Inflammatory macrophage treated with lipopolysaccharide for 4 hours (primary cell): ENCODE data around the gene RMI2.

Experiments used
- DNase-seq: peaks from one replicate; pipeline ENCODE4 v3.0.0-alpha.2; 2020

The RMI2 gene

DNA sequence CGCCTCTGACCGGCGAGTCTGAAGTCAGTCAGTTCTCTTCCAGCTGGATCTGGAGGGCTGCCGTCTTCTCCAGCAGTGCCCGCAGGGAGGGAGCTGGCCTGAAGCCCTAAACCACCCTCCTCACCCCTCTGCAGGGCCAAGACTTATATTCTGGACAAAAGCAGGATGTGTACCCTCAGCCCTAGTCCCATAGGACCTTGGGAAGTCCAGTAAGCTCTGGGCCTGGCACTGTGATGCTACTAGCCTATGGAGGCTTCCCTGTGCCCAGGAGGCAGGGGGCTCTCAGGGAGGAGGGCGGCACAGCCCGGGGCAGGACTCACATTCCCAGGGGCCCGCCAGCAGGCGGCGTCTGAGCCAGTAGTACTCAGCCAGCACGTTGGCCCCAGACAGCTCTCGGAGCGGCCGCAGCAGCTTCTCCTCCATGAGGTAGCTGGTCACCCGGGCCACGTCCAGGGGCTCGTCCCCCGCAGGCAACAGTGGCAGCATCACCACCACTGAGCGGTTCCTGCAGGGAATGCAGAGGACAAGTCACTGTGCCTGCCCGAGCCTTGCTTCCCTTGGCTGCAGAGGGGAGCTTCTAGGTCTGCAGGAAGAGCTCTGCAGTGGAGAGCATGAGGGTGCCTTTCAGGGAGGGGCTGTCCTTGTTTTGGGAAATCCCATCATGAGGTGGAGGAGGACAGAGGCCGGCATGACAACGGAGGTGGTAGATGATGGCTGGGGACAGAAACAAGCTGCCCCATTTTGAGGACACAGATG lies 41.7 kb downstream of the RMI2 start:
- peak; percentile 19 for DNase-seq

DNA sequence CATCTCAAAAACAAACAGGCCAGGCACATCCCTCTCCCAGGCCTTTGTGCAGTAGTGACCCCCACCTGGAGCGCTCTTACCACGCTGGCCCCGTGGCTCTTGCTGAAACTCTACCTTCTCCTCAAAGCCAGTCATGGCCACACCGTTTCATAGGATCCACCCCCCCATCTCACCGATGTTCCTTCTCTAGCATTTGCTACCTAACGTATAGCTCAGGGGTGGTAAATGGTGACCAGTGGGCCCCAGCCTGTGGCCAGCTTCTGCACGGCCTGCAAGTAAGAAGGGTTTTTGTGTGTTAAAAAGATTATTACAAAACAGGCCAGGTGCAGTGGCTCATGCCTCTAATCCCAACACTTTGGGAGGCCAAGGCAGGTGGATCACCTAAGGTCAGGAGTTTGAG lies 43.8 kb downstream of the RMI2 start:
- DNase-seq = no peak

DNA sequence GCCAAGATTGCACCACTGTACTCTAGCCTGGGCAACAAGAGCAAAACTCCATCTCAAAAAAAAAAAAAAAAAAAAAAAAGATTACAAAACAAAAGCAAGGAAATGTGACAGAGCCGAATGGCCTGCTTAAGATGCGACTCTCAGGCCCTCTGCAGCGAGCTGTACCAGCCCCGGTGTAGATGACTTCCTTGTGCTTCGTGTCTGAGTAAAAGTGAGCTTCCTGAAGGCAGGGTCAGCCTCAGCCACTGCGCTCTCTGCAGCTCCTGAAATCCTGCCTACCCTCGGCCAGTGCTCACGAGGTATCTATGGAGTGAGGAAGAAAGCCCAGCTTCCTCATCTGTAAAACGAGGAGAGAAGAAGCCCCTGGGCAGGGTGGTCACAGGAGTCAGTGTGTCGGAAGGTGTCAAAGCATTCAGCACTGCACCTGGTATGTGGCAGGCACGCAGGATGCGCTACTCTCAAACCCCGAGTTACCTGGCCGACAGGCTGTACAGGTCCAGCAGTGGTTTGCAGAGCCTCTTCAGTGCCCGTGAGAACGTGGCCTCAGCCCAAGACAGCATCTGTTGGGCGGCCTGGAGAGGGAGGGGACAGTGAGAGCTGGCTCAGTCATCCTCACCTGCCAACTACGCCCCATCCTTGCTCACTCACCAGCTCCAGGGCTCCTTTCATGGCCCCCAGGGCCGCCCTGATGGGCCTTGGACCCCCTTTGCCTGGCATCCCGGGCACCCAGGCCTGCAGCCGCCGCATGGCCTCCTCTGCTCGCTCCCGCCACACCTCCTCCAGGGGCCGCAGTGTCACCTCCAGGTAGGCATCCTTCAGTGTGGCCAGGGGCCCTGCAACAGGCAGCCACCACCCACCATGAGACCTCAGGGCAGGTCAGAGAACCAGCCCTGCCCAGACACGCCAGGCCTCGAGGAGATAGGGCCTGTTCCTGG lies 44.6 kb downstream of the RMI2 start:
- no peak for DNase-seq

DNA sequence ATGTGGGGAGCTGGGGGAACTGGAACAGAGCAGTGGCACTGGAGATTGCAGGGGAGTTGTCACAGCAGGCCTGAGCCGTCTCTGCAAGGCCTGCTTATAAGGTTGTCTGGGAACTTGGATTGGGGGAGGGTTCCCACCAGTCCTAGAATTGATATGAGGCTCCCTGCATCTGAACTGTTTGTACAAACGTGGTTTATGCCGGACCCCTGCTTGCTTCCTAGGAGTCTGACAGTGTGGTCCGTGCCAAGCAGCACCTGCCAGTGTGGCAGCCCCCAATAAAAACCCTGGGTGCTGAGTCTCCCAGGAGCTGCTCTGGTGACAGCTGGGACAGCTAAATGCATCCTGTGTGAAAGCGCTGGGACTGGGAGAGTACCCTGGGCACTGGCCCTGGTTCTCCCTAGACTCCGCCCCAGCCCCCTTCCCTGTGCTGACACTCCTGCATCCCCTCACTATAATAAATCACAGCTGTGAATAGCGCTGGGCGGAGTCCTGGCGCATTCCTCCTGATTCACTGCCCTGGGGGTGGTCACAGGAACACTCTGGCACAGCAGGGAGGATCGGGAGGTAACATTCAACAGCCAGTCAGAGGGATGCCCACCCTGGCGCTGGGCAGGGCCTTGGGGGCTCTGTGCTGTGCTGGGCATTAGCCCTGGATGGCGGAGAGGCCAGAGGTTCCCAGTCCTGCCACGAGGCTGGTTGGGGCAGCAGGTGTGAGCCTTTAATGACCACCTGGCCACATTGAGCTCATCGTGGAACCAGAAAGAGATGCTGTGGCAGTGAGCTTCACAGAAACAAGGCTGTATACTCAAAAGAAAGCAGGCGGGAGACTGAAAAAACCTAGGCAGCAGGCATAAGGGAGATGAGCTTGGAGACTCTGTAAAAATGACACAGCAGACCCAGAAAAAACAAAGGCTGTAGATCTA lies 45.6 kb downstream of the RMI2 start:
- no peak for DNase-seq

DNA sequence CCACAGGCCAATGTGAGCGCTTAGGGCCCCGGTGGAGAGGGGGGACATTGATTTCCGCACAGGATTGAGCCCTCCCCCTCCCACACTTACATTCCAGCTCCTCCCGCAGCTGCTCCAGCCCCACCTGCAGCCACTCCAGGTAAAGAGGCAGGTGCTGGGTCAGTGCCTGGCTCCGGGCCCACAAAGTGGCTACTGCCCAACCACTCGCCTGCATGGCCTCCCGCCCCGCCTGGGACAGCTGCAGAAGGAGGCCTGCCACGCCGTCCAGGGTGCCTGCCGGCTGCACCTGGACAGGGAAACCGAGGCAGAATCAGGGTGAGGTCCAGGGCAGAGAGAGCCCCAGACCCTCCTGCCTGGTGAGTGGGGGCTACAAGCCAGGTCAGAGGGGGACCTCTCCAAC lies 46.3 kb downstream of the RMI2 start:
- DNase-seq = no peak

DNA sequence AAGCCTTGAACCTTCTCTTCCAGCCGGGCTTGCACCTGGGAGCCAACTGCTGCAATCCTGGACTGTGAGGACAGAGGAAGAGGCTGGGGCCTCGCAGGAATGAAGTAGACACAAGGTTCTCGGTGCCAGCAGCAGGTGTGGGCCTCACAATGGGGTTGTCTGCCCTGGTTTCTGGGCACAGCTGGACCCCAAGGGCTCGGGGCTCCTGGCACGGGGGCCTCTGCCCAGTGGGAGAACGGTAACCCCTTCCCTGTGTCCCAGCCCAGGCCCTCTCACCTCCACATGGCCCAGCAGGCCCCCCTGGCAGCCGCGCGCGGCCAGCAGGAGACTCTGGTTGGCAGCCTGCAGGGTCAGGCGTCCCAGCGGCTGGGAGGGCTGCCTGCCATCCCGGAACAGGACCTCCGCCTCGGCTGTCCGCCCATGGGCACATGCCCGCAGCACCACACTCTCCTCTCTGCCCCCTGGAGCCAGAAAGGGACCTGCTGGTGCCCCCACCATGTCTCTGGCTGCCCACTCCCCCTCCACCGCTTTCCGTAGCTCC lies 46.9 kb downstream of the RMI2 start:
- no peak for DNase-seq

DNA sequence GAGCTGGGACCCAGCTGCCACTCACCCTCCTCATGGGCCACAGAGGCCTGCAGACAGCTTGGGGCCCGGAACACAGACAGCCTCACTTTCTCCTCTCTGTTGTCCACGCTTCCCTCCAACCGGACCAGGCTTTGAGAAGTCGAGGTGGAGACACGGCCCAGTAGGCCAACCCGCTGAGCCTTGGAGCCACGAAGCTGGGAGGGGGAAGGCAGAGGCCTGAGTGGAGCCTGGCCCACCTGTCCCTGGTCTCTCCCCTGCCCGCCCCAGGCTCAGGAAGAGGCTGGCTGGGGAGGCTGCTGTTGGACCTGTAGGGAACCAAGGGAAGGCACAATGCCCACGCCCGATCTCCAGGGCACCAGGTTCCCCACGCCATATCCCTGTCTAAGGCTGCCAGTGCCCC lies 48.1 kb downstream of the RMI2 start:
- DNase-seq = no peak

DNA sequence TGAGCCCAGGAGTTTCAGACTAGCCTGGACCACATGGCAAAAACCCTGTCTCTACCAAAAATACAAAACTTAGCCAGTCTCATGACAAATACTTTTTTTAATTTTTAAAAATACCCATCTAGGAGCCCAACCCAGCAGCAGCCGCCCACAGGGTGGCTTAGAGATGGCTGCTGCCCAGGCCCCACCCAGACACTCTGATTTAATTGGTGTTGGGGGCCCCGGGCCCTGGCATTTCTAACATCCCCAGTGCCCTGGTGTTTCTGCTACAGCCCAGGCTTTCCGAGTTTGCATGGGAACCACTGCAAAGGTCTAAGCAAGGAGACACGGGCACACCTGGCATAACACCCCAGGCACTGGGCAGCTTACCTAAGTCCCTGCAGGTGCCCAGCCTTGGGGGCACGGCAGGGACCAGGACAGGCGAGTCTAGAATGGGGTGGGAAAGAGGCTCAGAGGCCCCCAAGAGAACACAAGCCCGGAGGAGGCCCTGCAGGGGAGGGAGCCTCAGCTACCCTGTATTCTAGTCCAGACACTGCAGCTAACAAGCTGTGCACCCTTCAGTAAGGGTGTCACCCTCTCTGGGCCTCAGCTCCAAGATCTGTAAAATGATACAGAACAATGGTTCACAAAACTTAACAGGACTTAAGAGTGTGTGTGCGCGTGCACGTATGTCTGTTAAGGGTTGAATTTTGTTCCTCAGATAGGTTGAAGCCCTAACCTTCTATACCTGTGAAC lies 48.8 kb downstream of the RMI2 start:
- DNase-seq = no peak

DNA sequence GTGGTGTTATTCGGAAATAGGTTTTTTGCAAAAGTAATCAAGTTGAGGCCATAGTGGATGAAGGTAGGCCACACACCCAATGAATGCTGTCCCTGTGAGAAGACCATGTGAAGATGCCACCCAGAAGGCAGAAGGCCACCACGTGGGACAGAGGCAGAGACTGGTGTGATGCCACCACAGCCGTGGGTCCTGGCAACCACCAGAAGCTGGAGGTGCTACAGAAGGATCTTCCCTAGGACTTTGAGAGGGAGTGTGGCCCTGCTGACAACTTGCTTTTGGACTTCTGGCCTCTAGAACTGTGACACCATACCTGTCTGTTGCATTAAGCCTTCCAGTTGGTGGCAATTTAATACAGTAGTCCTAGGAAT lies 49.3 kb downstream of the RMI2 start:
- DNase-seq = no peak

DNA sequence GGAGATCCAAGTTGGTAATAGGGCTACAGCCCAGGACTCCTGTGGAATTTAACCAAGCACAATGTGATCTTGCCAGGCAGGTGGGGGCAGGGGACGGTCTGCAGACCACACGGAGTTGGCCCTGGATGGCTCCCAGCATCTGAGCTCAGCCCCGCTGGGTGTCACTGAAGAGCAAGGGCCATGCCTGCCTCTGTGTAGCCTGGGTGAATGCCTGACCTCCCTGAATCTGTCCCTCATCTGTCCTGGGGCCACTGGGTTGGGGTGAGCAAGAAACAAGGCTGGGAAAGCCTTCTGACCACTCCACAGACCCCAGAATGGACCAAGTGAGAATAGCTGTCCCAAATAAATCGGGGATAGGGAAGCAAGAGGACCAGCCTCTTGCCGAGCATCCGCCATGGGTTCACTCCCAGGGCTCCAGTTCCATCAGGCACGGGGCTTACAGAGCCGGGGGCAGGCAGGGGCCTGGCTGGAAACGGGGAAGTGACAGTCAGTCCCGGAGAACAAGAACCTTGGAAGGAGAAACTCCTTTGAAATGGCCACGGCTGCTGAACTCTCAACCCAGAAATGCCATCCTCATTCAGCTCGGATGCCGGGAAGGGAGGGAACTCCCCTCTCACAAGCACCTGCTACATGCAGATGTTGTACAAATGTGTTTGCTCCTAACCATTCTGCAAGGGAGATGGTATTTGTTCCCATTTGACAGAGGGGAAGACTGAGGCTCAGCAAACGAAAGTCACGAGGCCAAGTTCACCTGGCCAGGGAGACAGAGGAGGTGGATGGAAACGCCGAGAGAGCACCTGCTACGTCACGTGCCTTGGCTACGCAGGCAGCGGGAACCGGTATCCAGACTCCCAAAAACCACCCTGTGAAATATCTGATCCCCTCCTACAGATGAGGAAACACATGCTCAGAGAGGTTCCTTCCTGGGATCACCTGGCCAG lies 50.0 kb downstream of the RMI2 start:
- no peak for DNase-seq

DNA sequence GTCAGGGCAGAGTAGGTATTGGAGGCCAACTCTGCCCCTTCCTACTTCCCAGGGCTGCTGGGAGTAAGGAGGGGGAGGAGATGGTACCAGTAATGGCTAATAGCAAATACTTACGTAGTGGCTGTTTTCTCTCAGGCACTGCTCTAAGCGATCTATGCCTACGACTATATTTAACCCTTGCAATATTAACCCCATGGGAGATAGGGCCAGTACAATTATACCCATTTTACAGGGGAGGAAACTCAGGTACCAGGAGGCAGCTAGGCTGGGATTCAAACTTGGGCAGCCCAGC lies 50.6 kb downstream of the RMI2 start:
- no peak for DNase-seq

DNA sequence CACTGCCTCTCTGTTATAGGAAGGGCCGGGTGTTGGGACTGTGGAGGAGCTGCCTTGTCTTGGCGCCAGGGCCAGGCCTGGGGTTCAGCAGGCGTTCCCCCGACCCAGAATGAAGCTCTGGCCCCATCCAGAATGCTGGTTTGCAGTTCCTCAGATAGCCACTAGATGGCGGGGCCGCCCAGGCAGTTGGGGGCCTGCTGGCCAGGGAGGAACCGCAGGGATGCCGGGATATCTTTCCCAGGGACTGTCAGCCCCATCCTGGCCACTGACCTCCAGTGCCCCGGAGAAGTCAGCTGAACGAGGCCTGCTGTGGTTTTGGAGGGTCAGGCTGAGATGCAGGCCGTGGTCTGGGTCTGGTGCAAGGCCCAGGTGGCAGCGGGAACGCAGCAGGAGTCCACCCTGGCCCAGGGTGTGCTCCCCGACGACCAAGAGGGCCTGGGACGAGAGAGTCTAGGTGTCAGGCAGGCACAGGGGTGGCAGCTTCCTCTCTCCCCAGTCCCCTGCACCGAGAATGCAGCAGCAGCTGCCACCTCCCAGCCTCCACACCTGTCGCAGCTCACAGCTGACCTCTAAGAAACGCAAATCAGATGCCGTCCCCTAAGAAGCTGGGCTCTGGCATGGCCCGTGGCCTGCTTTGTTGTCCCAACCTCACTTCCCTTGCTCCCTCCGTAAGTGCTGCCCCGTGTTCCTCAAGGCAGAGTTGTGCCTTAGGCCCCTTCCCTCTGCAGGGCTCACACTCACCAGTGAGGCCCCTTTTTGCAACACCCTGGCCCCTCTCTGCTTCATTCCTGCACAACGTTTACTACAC lies 51.2 kb downstream of the RMI2 start:
- DNase-seq = peak; percentile 39

DNA sequence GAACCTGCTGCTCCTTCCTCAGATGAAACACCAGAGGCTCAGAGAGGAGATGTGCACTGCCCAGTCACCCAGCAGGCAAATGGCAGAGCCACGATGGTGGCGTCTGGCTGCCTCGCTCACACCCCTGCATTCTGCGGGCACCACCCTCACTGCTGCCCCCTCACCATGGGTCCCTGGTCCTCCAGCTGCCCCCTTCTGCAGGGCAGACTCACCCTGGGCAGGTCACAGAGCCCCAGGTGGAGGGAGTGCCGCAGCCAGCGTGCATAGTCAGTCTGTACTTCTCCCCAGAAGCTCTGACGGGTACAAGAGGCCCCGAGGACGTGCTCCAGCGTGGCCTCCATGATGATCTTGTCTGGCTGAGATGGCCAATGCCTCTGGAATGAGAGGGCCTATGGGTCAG lies 52.9 kb downstream of the RMI2 start:
- no peak for DNase-seq

DNA sequence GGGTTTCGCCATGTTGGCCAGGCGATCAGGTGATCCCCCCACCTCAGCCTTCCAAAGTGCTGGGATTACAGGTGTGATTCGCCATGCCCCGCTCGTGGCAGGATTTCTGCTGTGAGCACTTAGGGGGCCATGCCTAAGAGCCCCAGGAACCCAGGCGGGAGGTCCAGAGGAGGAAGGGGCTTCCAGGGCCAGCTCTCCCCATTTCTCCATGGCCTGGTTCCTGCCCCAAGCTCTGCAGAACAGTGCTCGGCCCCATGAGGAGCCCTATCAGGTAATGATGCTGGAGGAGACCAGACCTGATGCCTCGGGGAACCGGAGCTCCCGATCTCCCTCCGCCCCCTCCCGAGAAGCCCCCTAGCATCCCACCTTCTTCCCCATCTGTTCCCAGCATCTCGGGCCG lies 53.6 kb downstream of the RMI2 start:
- DNase-seq = no peak

DNA sequence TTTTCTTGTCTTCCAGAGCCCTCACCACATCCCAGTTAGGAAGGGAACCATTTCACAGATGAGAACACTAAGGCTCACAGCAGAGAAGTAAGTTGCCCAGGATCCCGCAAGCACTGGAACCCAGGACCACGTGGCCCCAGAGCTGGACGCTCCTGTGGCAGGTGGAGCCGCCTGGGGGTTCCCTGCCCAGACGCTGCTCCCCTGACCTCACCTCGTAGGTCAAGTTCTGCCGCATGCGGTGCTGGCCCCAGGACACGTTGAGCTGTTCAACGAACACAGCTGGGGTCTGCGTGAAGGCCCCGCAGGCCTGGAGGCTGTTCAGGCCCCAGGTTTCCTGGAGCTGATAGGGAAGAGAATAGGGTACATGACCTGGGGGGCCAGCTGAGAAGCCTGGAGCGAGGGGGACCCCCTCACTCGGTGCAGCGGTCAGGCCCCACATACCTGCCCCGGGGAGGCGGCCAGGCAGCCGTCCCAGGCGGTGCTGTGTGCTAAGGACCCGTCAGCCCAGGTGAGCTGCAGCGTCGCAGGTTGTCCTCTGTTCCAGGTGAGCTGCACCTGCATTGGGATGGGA lies 54.1 kb downstream of the RMI2 start:
- DNase-seq = no peak

DNA sequence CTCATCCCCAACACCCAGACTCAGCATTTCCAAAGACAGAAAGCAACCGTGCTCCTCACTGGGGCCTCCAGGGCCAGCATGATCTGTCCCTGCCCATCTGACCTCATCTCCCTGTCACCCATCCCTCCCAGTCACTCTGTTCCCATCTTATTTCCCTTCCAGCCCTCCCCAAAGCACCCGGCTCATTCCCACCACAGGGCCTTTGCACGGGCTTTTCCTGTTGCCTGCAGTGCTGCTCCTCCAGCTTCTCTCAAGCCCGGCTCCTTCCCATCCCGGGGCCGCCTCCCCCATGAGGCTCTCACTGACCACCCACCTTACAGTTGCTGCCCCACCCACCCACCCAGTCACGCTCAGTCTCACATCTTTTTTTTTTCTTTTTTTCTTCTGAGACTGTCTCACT lies 54.8 kb downstream of the RMI2 start:
- DNase-seq = no peak
